Posterior vena cava (tissue), 2 donors: ENCODE measurements around the gene DENND10. TPM values are rescaled to one million over a fixed set of nuclear protein-coding genes. Genes with fewer than 3 reads are reported as not detected.

Experiments
- DNase-seq: peaks from one replicate; pipeline ENCODE4 v3.0.0-alpha.2; 2020; ENCODE audit warnings: low spot score
- intact Hi-C, 2 donors: fragments of 100-400 bp; cut with DNase I; formaldehyde crosslinking; loops; one replicate each; pipeline versions ENCODE4 v1.14.1 to v1.14.2; 2022 to 2023
- long read RNA-seq, 2 donors: library from polyadenylated mRNA; unstranded; transcript quantifications; one replicate each; pipeline ENCODE4 v2.0.0, GENCODE V29; 2020 to 2021
- total RNA-seq, 2 donors: library from RNA; stranded (reverse); fragmentation: NEBNext Ultra II Directional; extraction: Animal tissue kit (Norgen Biotek cat#: 25700); gene quantifications; one replicate each; pipeline ENCODE4 v1.2.1, GENCODE V29; 2021
- donor health status: DM: yes; HTN: yes; CAD: no.
- donor health status: DM: yes; HTN: yes; CAD: no.

Gene DENND10
- total RNA-seq: 10 to 100 TPM; 19.5 to 25.9 TPM
- long read RNA-seq, donor 1, partial matches to known transcripts: 0 of 8 reads
- long read RNA-seq, donor 1, other reads (novel, unspliced or antisense): 4 of 8 reads
- long read RNA-seq, donor 2, transcript FAM45A-201 (9 exons, 1,648 nt): major isoform, 20 of 47 reads
- long read RNA-seq, donor 2, partial matches to known transcripts: 2 of 47 reads
- long read RNA-seq, donor 2, other reads (novel, unspliced or antisense): 24 of 47 reads

- intact Hi-C loops: no loop called here
Observed at GRCh38 chr10:119103903-119104653, at the start of gene DENND10. TSS of gene DENND10 (plus strand) at chr10:119104113. CDS start at chr10:119104143, 30 bp downstream.

GRCh38 chr10:119055472-119055871 lies 48.4 kb upstream of the DENND10 start:
- DNase-seq: no peak
- intact Hi-C loops: no loop called here

More at GRCh38 chr10:119103903-119104653, at the start of gene DENND10:
- peak; percentile 93 for DNase-seq

- DNase-seq: no peak
- intact Hi-C loops: no loop called here
Observed at GRCh38 chr10:119058010-119058409, 45.9 kb upstream of the DENND10 start.

GRCh38 chr10:119059557-119059956 lies 44.4 kb upstream of the DENND10 start:
- no peak for DNase-seq
- intact Hi-C loops: no loop called here

- intact Hi-C loops: no loop called here
- no peak for DNase-seq
Observed at GRCh38 chr10:119060107-119060506, 43.8 kb upstream of the DENND10 start.

- no peak for DNase-seq
- intact Hi-C loops: no loop called here
Observed at GRCh38 chr10:119061352-119061751, 42.6 kb upstream of the DENND10 start.

GRCh38 chr10:119061926-119062325 lies 42.0 kb upstream of the DENND10 start:
- intact Hi-C loops: no loop called here
- DNase-seq: no peak

GRCh38 chr10:119070395-119071165 lies 33.3 kb upstream of the DENND10 start:
- no peak for DNase-seq
- intact Hi-C loops: loop anchor here in 1 of 2 donors (5.0 kb wide), 1 partner anchor 38 kb away; no protein-coding TSS in a partner anchor

- no peak for DNase-seq
- intact Hi-C loops: loop anchor here in 1 of 2 donors (5.0 kb wide), 1 partner anchor 41 kb away; no protein-coding TSS in a partner anchor
Observed at GRCh38 chr10:119073584-119073983, 30.3 kb upstream of the DENND10 start.

GRCh38 chr10:119078422-119079179 lies 25.3 kb upstream of the DENND10 start:
- DNase-seq: no peak
- intact Hi-C loops: no loop called here

- peak; percentile 94 for DNase-seq
- intact Hi-C loops: no loop called here
Observed at GRCh38 chr10:119079599-119080520, 24.1 kb upstream of the DENND10 start.

- DNase-seq: peak; percentile 98
- intact Hi-C loops: no loop called here
Observed at GRCh38 chr10:119080521-119081259, 23.2 kb upstream of the DENND10 start, which contains the start of gene EIF3A. TSS of gene EIF3A (minus strand) at chr10:119080817. CDS start at chr10:119080676, 141 bp downstream.

- no peak for DNase-seq
- intact Hi-C loops: no loop called here
Observed at GRCh38 chr10:119084896-119085295, 19.0 kb upstream of the DENND10 start.

GRCh38 chr10:119087271-119087882 lies 16.5 kb upstream of the DENND10 start:
- no peak for DNase-seq
- intact Hi-C loops: no loop called here

GRCh38 chr10:119090026-119090795 lies 13.7 kb upstream of the DENND10 start:
- DNase-seq: no peak
- intact Hi-C loops: no loop called here

- intact Hi-C loops: no loop called here
- no peak for DNase-seq
Observed at GRCh38 chr10:119090968-119091367, 12.9 kb upstream of the DENND10 start.
